K562 (cell line): ENCODE data around the gene CLUH. TPM values are rescaled to one million over a fixed set of nuclear protein-coding genes. Genes with fewer than 3 reads are reported as not detected.

Experiments
- BRD4 ChIP-seq: fragments of 200-600 bp; sonication (generic); IDR thresholded peaks from 2 replicates; pipeline ENCODE4 v1.6.1; 2017; ENCODE audit warnings: inconsistent platforms
- DNMT1 ChIP-seq: fragments of 450-650 bp; IDR thresholded peaks from 2 replicates; pipeline ENCODE4 v1.6.1; 2016; ENCODE audit warnings: antibody characterized with exemption, mild to moderate bottlenecking
- ETV1 ChIP-seq: fragments of 450-650 bp; conservative IDR thresholded peaks from 2 replicates; pipeline ENCODE4 v1.6.1; 2016; ENCODE audit warnings: missing genetic modification characterization, control low read depth, low read depth, missing compliant biosample characterization
- GATAD2B ChIP-seq: fragments of 450-650 bp; IDR thresholded peaks from 2 replicates; pipeline ENCODE4 v1.6.1; 2017; ENCODE audit warnings: mild to moderate bottlenecking, borderline replicate concordance
- HDAC1 ChIP-seq, 2 experiments: fragments of 450-650 bp; IDR thresholded peaks; 2 replicates each; pipeline ENCODE4 v1.6.1; 2016 to 2017; ENCODE audit warnings: inconsistent platforms in 1 of 2, mild to moderate bottlenecking in 1 of 2, moderate library complexity in 1 of 2
- HMGN3 ChIP-seq: IDR thresholded peaks from 2 replicates; pipeline ENCODE4 v1.6.1; 2011; ENCODE audit warnings: borderline replicate concordance, low read depth, mild to moderate bottlenecking, mixed read lengths, low read length; ENCODE audit not compliant: insufficient read length; ENCODE audit errors: extremely low read depth
- HMGXB4 ChIP-seq: sonication (generic); formaldehyde crosslinking; IDR thresholded peaks from 2 replicates; pipeline ENCODE4 v1.8.1; 2023; ENCODE audit warnings: mild to moderate bottlenecking, missing genetic modification reagents
- L3MBTL2 ChIP-seq: fragments of 450-650 bp; IDR thresholded peaks from 2 replicates; pipeline ENCODE4 v1.6.1; 2016; ENCODE audit warnings: mild to moderate bottlenecking, moderate library complexity
- MED1 ChIP-seq: sonication (generic); formaldehyde crosslinking; IDR thresholded peaks from 2 replicates; pipeline ENCODE4 v1.8.1; 2023; ENCODE audit warnings: missing genetic modification reagents, borderline replicate concordance
- MTA3 ChIP-seq: fragments of 450-650 bp; formaldehyde crosslinking; IDR thresholded peaks from 2 replicates; pipeline ENCODE4 v1.6.1; 2017; ENCODE audit warnings: mild to moderate bottlenecking, borderline replicate concordance
- NONO ChIP-seq, 2 experiments: fragments of 200-400 bp in 1 of 2; fragments of 450-650 bp in 1 of 2; formaldehyde crosslinking in 1 of 2; IDR thresholded peaks; 2 replicates each; pipeline ENCODE4 v1.6.1; 2017; ENCODE audit warnings: low read depth in 2 of 2, mild to moderate bottlenecking in 2 of 2, moderate library complexity in 2 of 2, low read length in 1 of 2
- NR2F6 ChIP-seq: fragments of 450-650 bp; formaldehyde crosslinking; IDR thresholded peaks from 2 replicates; pipeline ENCODE4 v1.4.0; 2020; ENCODE audit warnings: mild to moderate bottlenecking
- RBBP5 ChIP-seq: fragments of 200-600 bp; sonication (generic); IDR thresholded peaks from 2 replicates; pipeline ENCODE4 v1.6.1; 2012; ENCODE audit warnings: borderline replicate concordance, mild to moderate bottlenecking, low read length, control low read depth, inconsistent platforms; ENCODE audit not compliant: insufficient read depth, poor library complexity, severe bottlenecking
- TAL1 ChIP-seq: fragments of 450-650 bp; IDR thresholded peaks from 2 replicates; pipeline ENCODE4 v1.6.1; 2016; ENCODE audit warnings: mild to moderate bottlenecking
- TBP ChIP-seq: optimal IDR thresholded peaks from 2 replicates; pipeline ENCODE3; 2011; ENCODE audit warnings: low read depth, low read length, improper control_type of control experiment
- TOE1 ChIP-seq, 2 experiments: fragments of 450-650 bp in 1 of 2; sonication (generic) in 1 of 2; formaldehyde crosslinking in 1 of 2; IDR thresholded peaks; 2 replicates each; pipeline versions ENCODE4 v1.7.1 to v1.8.0; 2016 to 2022; ENCODE audit warnings: borderline replicate concordance in 2 of 2, mild to moderate bottlenecking in 2 of 2, antibody characterized with exemption in 1 of 2, inconsistent platforms in 1 of 2, low read depth in 1 of 2, missing genetic modification reagents in 1 of 2, moderate library complexity in 1 of 2
- TRIM25 ChIP-seq: fragments of 450-650 bp; IDR thresholded peaks from 2 replicates; pipeline ENCODE4 v1.7.0; 2016; ENCODE audit warnings: borderline replicate concordance
- ZNF311 ChIP-seq: fragments of 250-450 bp; sonication (Bioruptor Pico); IDR thresholded peaks from 2 replicates; pipeline ENCODE4 v1.4.0; 2020; ENCODE audit warnings: mild to moderate bottlenecking, moderate library complexity
- ZNF445 ChIP-seq: fragments of 250-450 bp; sonication (Bioruptor Pico); IDR thresholded peaks from 2 replicates; pipeline ENCODE4 v1.4.0; 2020; ENCODE audit warnings: low read depth, mild to moderate bottlenecking, moderate library complexity
- ZNF589 ChIP-seq: fragments of 200-800 bp; sonication (Bioruptor generic); IDR thresholded peaks from 2 replicates; pipeline ENCODE4 v1.6.1; 2016; ENCODE audit warnings: low read depth, missing genetic modification characterization, missing compliant biosample characterization
- ZNF655 ChIP-seq: fragments of 250-450 bp; sonication (Bioruptor Pico); IDR thresholded peaks from 2 replicates; pipeline ENCODE4 v1.5.0; 2021
- ZNF766 ChIP-seq: fragments of 200-800 bp; sonication (Bioruptor generic); conservative IDR thresholded peaks from 2 replicates; pipeline ENCODE4 v1.6.1; 2016; ENCODE audit warnings: missing genetic modification characterization, missing compliant biosample characterization
- ZNF77 ChIP-seq: fragments of 250-450 bp; sonication (Bioruptor Pico); IDR thresholded peaks from 2 replicates; pipeline ENCODE4 v1.5.0; 2020
- ZZZ3 ChIP-seq: fragments of 450-650 bp; IDR thresholded peaks from 2 replicates; pipeline ENCODE4 v1.6.1; 2016; ENCODE audit warnings: antibody characterized with exemption, mild to moderate bottlenecking, moderate library complexity
- polyA plus RNA-seq, 8 experiments: library from polyadenylated mRNA; depleted of rRNA in 4 of 8; stranded (reverse) in 5 of 8; unstranded in 3 of 8; fragments of >200 nt; fragmentation: Nextera tagmentation in 2 of 8; fragmentation: Illumina TruSeq in 1 of 8; extraction: Ambion mirVana in 2 of 8; extraction: Trizol in 1 of 8; gene quantifications; 2 replicates each; pipeline versions ENCODE4 v1.2.1 to v1.2.3, GENCODE V29; 2011 to 2014; ENCODE audit warnings: inconsistent platforms in 1 of 8, missing spikeins in 1 of 8
- total RNA-seq, 7 experiments: library from RNA; depleted of rRNA in 6 of 7; stranded (reverse); fragments of >200 nt in 6 of 7; fragmentation: Illumina TruSeq in 2 of 7; extraction: Trizol in 2 of 7; gene quantifications; 2 replicates each; pipeline versions ENCODE4 v1.2.1 to v1.2.3, GENCODE V29; 2011 to 2021; ENCODE audit warnings: low replicate concordance in 1 of 7

The CLUH gene
- total and polyA plus RNA-seq, 9 of the 15 experiments (the other 6 are each of a cell fraction or from before 2014, with no cell fraction given), result 0.21 to 140 (median 33.2) TPM

- TF ChIP-seq ZNF77 (CRISPR knock-in tag), result no peak
- no peak for TF ChIP-seq ZNF766 (CRISPR knock-in tag)
- TF ChIP-seq ZZZ3, result no peak
- no peak for TF ChIP-seq ZNF589
- 0 out of 2 replicates have a peak, but pooled peaks have one; percentile 45 for TF ChIP-seq HMGXB4 (CRISPR knock-in tag)
- peak; percentile 65 for TF ChIP-seq TBP
- TF ChIP-seq TOE1 (IDR thresholded peaks at IDR 0.05; ENCODE audit: borderline replicate concordance), result peak; percentile 89
- no peak for TF ChIP-seq TOE1 (CRISPR knock-in tag; IDR thresholded peaks at IDR 0.05; ENCODE audit: borderline replicate concordance, low read depth)
- TF ChIP-seq BRD4, result no peak
- TF ChIP-seq ZNF445, result no peak
- TF ChIP-seq DNMT1, result no peak
- TF ChIP-seq RBBP5, result peak; percentile 43
- no peak for TF ChIP-seq NR2F6 (CRISPR knock-in tag)
- no peak for TF ChIP-seq GATAD2B
- no peak for TF ChIP-seq MED1 (CRISPR knock-in tag)
- TF ChIP-seq MTA3, result peak; percentile 99
- no peak for TF ChIP-seq ZNF655 (CRISPR knock-in tag)
- TF ChIP-seq HDAC1 (IDR thresholded peaks at IDR 0.05), result peak in 1 of 2 experiments; percentile 64; a peak in 1 of 4 replicates
- TF ChIP-seq NONO (IDR thresholded peaks at IDR 0.05; ENCODE audit: low read depth in 2 of 2, low read length in 1 of 2), result peak in 1 of 2 experiments; percentile 1; a peak in 1 of 4 replicates
- peak; percentile 90 for TF ChIP-seq L3MBTL2
- TF ChIP-seq TAL1, result no peak
- no peak for TF ChIP-seq TRIM25
- no peak for TF ChIP-seq ZNF311 (CRISPR knock-in tag)
- peak; percentile 88 for TF ChIP-seq HMGN3
- TF ChIP-seq ETV1 (tag), result no peak
These were observed at the start of gene CLUH (continued) for GRCh38 chr17:2711608-2712299.
